H9 (cell line): ENCODE results near the gene OPTC. TPM values are rescaled to one million over a fixed set of nuclear protein-coding genes. Genes with fewer than 3 reads are reported as not detected.

Experiments used
- DNase-seq: peaks from one replicate; pipeline ENCODE4 v3.0.0-alpha.2; 2017
- H2AFZ ChIP-seq: one replicate; pipeline ENCODE4 v1.6.1; 2013; ENCODE audit warnings: mild to moderate bottlenecking, low read length, control low read depth, moderate library complexity
- H2AK5ac ChIP-seq: 2 replicates; pipeline ENCODE4 v1.6.1; 2013; ENCODE audit warnings: low read length, control low read depth, mixed read lengths; ENCODE audit not compliant: insufficient read length
- H2BK120ac ChIP-seq: one replicate; pipeline ENCODE4 v1.6.1; 2013; ENCODE audit warnings: low read depth, mild to moderate bottlenecking, low read length, control low read depth, inconsistent platforms; ENCODE audit not compliant: poor library complexity, severe bottlenecking
- H2BK12ac ChIP-seq: 2 replicates; pipeline ENCODE4 v1.6.1; 2013; ENCODE audit warnings: low read length, control low read depth, mixed read lengths, low read depth; ENCODE audit not compliant: insufficient read length
- H2BK15ac ChIP-seq: 2 replicates; pipeline ENCODE4 v1.6.1; 2013; ENCODE audit warnings: low read depth, low read length, control low read depth
- H2BK20ac ChIP-seq: one replicate; pipeline ENCODE4 v1.6.1; 2013; ENCODE audit warnings: low read depth, mild to moderate bottlenecking, low read length, control low read depth, inconsistent platforms; ENCODE audit not compliant: poor library complexity, severe bottlenecking
- H2BK5ac ChIP-seq: 2 replicates; pipeline ENCODE4 v1.6.1; 2013; ENCODE audit warnings: low read length, control low read depth, mixed read lengths; ENCODE audit not compliant: insufficient read length
- H3K14ac ChIP-seq: 2 replicates; pipeline ENCODE4 v1.6.1; 2013; ENCODE audit warnings: low read length, control low read depth; ENCODE audit not compliant: insufficient read depth
- H3K18ac ChIP-seq: 2 replicates; pipeline ENCODE4 v1.6.1; 2013; ENCODE audit warnings: low read depth, mild to moderate bottlenecking, mixed read lengths, low read length, control low read depth; ENCODE audit not compliant: insufficient read length
- H3K23ac ChIP-seq: 2 replicates; pipeline ENCODE4 v1.6.1; 2013; ENCODE audit warnings: low read length, control low read depth, mixed read lengths, low read depth; ENCODE audit not compliant: insufficient read length
- H3K23me2 ChIP-seq: 2 replicates; pipeline ENCODE4 v1.6.1; 2013; ENCODE audit warnings: low read depth, mild to moderate bottlenecking, mixed read lengths, low read length, control low read depth; ENCODE audit not compliant: insufficient read length, poor library complexity, severe bottlenecking
- H3K27ac ChIP-seq: 2 replicates; pipeline ENCODE4 v1.5.1; 2013; ENCODE audit warnings: low read length, control low read depth, mixed read lengths, low read depth; ENCODE audit not compliant: insufficient read length
- H3K27me3 ChIP-seq: 2 replicates; pipeline ENCODE4 v1.6.1; 2013; ENCODE audit warnings: low read length, control low read depth, inconsistent platforms; ENCODE audit not compliant: insufficient read depth
- H3K4ac ChIP-seq: 2 replicates; pipeline ENCODE4 v1.6.1; 2013; ENCODE audit warnings: low read depth, mild to moderate bottlenecking, control low read depth, inconsistent platforms, low read length, moderate library complexity
- H3K4me1 ChIP-seq: 2 replicates; pipeline ENCODE4 v1.6.1; 2013; ENCODE audit warnings: low read length, control low read depth, inconsistent platforms; ENCODE audit not compliant: insufficient read depth
- H3K4me2 ChIP-seq: 2 replicates; pipeline ENCODE4 v1.6.1; 2013; ENCODE audit warnings: low read length, control low read depth, mixed read lengths; ENCODE audit not compliant: insufficient read length, insufficient read depth
- H3K56ac ChIP-seq: 2 replicates; pipeline ENCODE4 v1.6.1; 2013; ENCODE audit warnings: low read depth, mild to moderate bottlenecking, mixed read lengths, low read length, control low read depth; ENCODE audit not compliant: insufficient read length
- H3K79me1 ChIP-seq: 2 replicates; pipeline ENCODE4 v1.6.1; 2013; ENCODE audit warnings: low read depth, mild to moderate bottlenecking, moderate library complexity, low read length, control low read depth, inconsistent platforms; ENCODE audit not compliant: insufficient read depth, poor library complexity, severe bottlenecking
- H3K79me2 ChIP-seq: 2 replicates; pipeline ENCODE4 v1.6.1; 2013; ENCODE audit warnings: low read length, control low read depth, inconsistent platforms; ENCODE audit not compliant: insufficient read depth
- H3K9ac ChIP-seq: 2 replicates; pipeline ENCODE4 v1.6.1; 2013; ENCODE audit warnings: low read length, control low read depth, mixed read lengths; ENCODE audit not compliant: insufficient read length; ENCODE audit errors: extremely low read depth
- H3K9me3 ChIP-seq: one replicate; pipeline ENCODE4 v1.6.1; 2013; ENCODE audit warnings: low read depth, low read length, inconsistent platforms; ENCODE audit not compliant: control insufficient read depth
- H3T11ph ChIP-seq: one replicate; pipeline ENCODE4 v1.6.1; 2013; ENCODE audit warnings: mild to moderate bottlenecking, low read length, control low read depth, inconsistent platforms
- H4K20me1 ChIP-seq: one replicate; pipeline ENCODE4 v1.6.1; 2013; ENCODE audit not compliant: control insufficient read depth, insufficient read length, insufficient read depth
- H4K5ac ChIP-seq: 2 replicates; pipeline ENCODE4 v1.6.1; 2013; ENCODE audit warnings: low read depth, mild to moderate bottlenecking, mixed read lengths, low read length, control low read depth; ENCODE audit not compliant: insufficient read length
- H4K8ac ChIP-seq: replicated peaks from 2 replicates; pipeline ENCODE4 v1.6.1; 2013; ENCODE audit warnings: low read length, control low read depth, mixed read lengths, low read depth; ENCODE audit not compliant: insufficient read length
- H4K91ac ChIP-seq: 2 replicates; pipeline ENCODE4 v1.6.1; 2013; ENCODE audit warnings: low read depth, mild to moderate bottlenecking, moderate library complexity, mixed read lengths, low read length, control low read depth; ENCODE audit not compliant: insufficient read length
- H3K27ac Mint-ChIP-seq, 3 experiments: 2 replicates in 2 of 3; 3 replicates in 1 of 3; pipeline ENCODE4 v1.8.0; 2020 to 2021; ENCODE audit warnings: mixed read lengths in 3 of 3, mild to moderate bottlenecking in 1 of 3, moderate library complexity in 1 of 3
- H3K27me3 Mint-ChIP-seq: 2 replicates; pipeline ENCODE4 v1.8.0; 2021; ENCODE audit warnings: low read depth, mild to moderate bottlenecking, moderate library complexity, mixed read lengths
- H3K36me3 Mint-ChIP-seq, 3 experiments: 2 replicates in 2 of 3; 3 replicates in 1 of 3; pipeline ENCODE4 v1.8.0; 2020 to 2021; ENCODE audit warnings: low read depth in 3 of 3, mixed read lengths in 3 of 3; ENCODE audit not compliant: insufficient read depth in 1 of 3
- H3K4me1 Mint-ChIP-seq, 2 experiments: 2 replicates each; pipeline ENCODE4 v1.8.0; 2020; ENCODE audit warnings: mixed read lengths in 2 of 2
- H3K4me3 Mint-ChIP-seq, 2 experiments: 2 replicates in 1 of 2; 3 replicates in 1 of 2; pipeline ENCODE4 v1.8.0; 2020 to 2021; ENCODE audit warnings: mild to moderate bottlenecking in 2 of 2, mixed read lengths in 2 of 2, moderate library complexity in 1 of 2
- H3K9me3 Mint-ChIP-seq, 2 experiments: 2 replicates in 1 of 2; 3 replicates in 1 of 2; pipeline ENCODE4 v1.8.0; 2020; ENCODE audit warnings: mild to moderate bottlenecking in 2 of 2, mixed read lengths in 2 of 2, moderate library complexity in 1 of 2
- WGBS: extraction: QIAGEN DNeasy Blood & Tissue Kit; methylation state at CpG from one replicate; pipeline ENCODE4 v1.1.7; 2013; ENCODE audit warnings: missing lambda C conversion rate, low lambda C conversion rate, mixed read lengths; ENCODE audit not compliant: insufficient read length; ENCODE audit errors: extremely low coverage; 5-methylcytosine and 5-hydroxymethylcytosine counted together
- total RNA-seq: library from RNA; stranded (reverse); gene quantifications from 2 replicates; pipeline ENCODE4 v1.2.1, GENCODE V29; 2021
- TF ChIP-seq, protein P1 (sequence below): fragments of 200-600 bp; sonication (generic); conservative IDR thresholded peaks from 3 replicates; pipeline ENCODE4 v1.8.0; 2021; ENCODE audit warnings: antibody characterized with exemption, mild to moderate bottlenecking

The OPTC gene
- total RNA-seq, 1 experiment from 2014 or later: 1.1 TPM

DNA sequence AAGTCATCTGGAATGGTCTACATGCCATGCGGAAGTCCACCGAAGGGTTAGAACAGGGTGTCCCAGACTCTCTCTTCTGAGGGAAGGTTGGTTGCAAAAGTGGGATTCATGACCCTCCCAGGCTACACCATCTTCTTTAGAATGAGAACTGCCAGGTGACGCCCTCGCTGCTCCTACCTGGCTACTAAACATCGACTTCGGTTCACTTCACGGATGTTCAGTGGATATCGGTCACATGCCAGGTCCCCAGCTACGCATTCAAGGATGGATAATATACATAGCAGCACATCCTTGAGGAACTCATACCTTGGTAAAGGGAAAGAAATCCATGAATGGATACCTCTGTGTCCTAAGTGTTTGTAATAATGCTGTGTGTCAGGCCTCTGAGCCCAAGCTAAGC, 3.3 kb upstream of the OPTC start:
- Histone ChIP-seq H3K18ac (no peak overlapping the region), H3K14ac (no peak overlapping the region), H4K8ac (no peak overlapping the region), H3K4me2 (no peak overlapping the region), H4K20me1 (no peaks in the 10 kb centered on the region), H3K9ac (no peak overlapping the region), H3K4ac (no peak overlapping the region), H3K27ac (no peak overlapping the region), H2BK12ac (no peak overlapping the region), H2BK20ac (no peak overlapping the region), H3K9me3 (no peaks in the 10 kb centered on the region), H3K56ac (no peak overlapping the region), H3K23me2 (no peaks in the 10 kb centered on the region), H3K79me2 (no peaks in the 10 kb centered on the region), H2BK15ac (no peak overlapping the region), H3K23ac (no peak overlapping the region), H2BK5ac (no peak overlapping the region), H2BK120ac (no peak overlapping the region), H3T11ph (no peak overlapping the region), H4K5ac (no peak overlapping the region), H4K91ac (no peak overlapping the region), H3K79me1 (no peaks in the 10 kb centered on the region), H3K4me1 (no peaks in the 10 kb centered on the region; the same call in 1 of the 2 replicates), H2AFZ (no peak overlapping the region), H3K27me3 (no peaks in the 10 kb centered on the region), H2AK5ac (no peak overlapping the region)
- peaks cover 7% of the 10 kb centered on the region for H3K27me3 Mint-ChIP-seq
- H3K27ac Mint-ChIP-seq: no peak overlapping the region
- H3K36me3 Mint-ChIP-seq: no peaks in the 10 kb centered on the region
- TF ChIP-seq, protein P1, sequence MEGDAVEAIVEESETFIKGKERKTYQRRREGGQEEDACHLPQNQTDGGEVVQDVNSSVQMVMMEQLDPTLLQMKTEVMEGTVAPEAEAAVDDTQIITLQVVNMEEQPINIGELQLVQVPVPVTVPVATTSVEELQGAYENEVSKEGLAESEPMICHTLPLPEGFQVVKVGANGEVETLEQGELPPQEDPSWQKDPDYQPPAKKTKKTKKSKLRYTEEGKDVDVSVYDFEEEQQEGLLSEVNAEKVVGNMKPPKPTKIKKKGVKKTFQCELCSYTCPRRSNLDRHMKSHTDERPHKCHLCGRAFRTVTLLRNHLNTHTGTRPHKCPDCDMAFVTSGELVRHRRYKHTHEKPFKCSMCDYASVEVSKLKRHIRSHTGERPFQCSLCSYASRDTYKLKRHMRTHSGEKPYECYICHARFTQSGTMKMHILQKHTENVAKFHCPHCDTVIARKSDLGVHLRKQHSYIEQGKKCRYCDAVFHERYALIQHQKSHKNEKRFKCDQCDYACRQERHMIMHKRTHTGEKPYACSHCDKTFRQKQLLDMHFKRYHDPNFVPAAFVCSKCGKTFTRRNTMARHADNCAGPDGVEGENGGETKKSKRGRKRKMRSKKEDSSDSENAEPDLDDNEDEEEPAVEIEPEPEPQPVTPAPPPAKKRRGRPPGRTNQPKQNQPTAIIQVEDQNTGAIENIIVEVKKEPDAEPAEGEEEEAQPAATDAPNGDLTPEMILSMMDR: no peak
- H3K4me1 Mint-ChIP-seq: peaks cover 27 to 35% of the 10 kb centered on the region in 2 experiments
- WGBS: no CpG with 5 or more reads among the region's 9 CpGs
- no peaks in the 10 kb centered on the region for H3K9me3 Mint-ChIP-seq
- DNase-seq: no peak
- no peak overlapping the region for H3K4me3 Mint-ChIP-seq
